Astrocyte of the cerebellum (primary cell): ENCODE results near the gene ELAVL2.

Experiments
- DNase-seq: peaks from one replicate; pipeline ENCODE4 v3.0.0-alpha.2; 2011; ENCODE audit warnings: low read depth
- H3K4me3 ChIP-seq: 2 replicates; pipeline ENCODE4 v1.5.1; 2011; ENCODE audit warnings: mild to moderate bottlenecking, low read depth, low read length, moderate library complexity
- in situ Hi-C: cut with HindIII; loops from 2 replicates; pipeline ENCODE4 v1.10.0; 2017; ENCODE audit warnings: low sequenced_read_pairs
- TF ChIP-seq, protein P1 (sequence below): IDR thresholded peaks from 2 replicates; pipeline ENCODE4 v1.5.1; 2012; ENCODE audit warnings: low read length, low read depth, moderate library complexity, mild to moderate bottlenecking; ENCODE audit errors: missing control alignments

The ELAVL2 gene

DNA sequence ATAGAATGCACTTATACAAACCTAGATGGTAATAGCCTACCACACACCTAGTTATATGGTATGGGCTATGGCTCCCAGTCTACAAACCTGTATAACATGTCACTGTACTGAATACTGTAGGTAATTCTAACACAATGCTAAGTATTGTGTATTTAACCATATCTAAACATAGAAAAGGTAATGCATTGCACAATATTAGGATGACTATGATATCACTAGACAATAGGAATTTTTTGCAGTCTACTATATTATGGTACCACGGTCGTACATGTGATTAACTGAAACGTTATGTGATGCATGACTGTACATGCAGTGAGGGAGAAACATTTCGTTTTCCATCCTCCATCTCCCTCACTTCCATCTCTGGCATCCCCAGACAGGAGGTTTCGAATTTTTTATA, 130.5 kb downstream of the ELAVL2 start:
- no peak overlapping the region for H3K4me3 ChIP-seq
- TF ChIP-seq, protein P1, sequence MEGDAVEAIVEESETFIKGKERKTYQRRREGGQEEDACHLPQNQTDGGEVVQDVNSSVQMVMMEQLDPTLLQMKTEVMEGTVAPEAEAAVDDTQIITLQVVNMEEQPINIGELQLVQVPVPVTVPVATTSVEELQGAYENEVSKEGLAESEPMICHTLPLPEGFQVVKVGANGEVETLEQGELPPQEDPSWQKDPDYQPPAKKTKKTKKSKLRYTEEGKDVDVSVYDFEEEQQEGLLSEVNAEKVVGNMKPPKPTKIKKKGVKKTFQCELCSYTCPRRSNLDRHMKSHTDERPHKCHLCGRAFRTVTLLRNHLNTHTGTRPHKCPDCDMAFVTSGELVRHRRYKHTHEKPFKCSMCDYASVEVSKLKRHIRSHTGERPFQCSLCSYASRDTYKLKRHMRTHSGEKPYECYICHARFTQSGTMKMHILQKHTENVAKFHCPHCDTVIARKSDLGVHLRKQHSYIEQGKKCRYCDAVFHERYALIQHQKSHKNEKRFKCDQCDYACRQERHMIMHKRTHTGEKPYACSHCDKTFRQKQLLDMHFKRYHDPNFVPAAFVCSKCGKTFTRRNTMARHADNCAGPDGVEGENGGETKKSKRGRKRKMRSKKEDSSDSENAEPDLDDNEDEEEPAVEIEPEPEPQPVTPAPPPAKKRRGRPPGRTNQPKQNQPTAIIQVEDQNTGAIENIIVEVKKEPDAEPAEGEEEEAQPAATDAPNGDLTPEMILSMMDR, result no peak
- in situ Hi-C loops, result no loop called here
- DNase-seq, result no peak

DNA sequence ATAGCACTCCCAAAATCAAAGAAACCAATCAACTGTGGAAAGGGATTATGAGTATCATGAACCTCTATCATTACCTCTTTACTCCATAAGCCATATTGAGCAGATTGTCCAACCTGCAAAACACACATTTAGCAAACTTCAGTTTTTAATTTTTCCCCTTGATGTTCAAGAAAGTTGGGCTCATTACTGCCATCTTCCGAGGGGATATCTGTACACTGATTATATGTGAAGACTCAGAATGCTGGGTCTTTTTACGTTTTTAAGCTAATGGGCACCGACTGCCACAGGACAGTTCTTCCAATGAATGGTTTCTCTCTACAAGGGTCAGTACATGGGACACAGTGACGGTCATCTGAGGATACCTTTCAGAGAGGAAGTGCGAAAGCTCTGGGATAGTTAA, 132.7 kb downstream of the ELAVL2 start:
- TF ChIP-seq, protein P1, result no peak
- no peak overlapping the region for H3K4me3 ChIP-seq
- in situ Hi-C loops, result no loop called here
- no peak for DNase-seq

DNA sequence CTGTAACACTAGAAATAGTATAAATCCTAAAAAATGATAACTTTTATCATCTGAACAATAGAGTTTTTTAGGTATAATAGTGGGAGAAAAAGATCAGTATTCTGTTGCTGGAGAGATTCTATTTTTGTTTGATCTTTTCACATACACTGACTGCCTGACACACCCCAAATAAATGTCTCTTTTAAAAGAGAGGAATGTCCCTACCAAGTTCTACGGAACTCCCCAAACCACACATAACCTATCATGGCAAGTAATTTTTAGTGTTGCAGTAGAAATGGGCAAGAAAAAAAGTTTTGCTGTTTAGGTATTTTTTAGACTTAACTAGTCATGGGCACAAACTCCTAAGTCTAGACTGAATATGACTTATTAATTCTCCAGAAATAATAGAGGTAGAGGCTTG, 139.1 kb downstream of the ELAVL2 start:
- no peak overlapping the region for H3K4me3 ChIP-seq
- in situ Hi-C loops, result no loop called here
- TF ChIP-seq, protein P1, result no peak

DNA sequence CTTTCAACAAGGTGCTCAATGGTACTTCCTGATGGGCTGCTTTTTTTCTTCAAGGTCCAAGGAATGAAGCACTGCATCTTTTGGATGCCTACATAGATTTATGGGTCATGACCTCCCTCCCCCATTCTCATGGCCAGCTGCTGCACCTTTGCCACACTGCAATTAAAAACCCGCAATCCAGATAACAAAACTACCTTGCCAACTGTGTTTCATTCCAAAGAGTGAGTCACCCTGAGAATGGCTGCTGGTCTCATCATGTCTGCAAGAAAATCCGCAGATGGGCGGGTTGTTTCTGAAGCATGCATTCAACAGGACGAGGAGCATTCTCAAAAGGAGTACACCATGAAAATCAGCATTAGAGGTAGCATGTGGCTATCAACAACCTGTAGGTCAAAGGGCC, 139.8 kb downstream of the ELAVL2 start:
- in situ Hi-C loops, result no loop called here
- DNase-seq, result peak; percentile 15
- H3K4me3 ChIP-seq, result no peak overlapping the region
- TF ChIP-seq, protein P1, result no peak

More for the DNA sequence above, 139.1 kb downstream of the ELAVL2 start:
- no peak for DNase-seq

DNA sequence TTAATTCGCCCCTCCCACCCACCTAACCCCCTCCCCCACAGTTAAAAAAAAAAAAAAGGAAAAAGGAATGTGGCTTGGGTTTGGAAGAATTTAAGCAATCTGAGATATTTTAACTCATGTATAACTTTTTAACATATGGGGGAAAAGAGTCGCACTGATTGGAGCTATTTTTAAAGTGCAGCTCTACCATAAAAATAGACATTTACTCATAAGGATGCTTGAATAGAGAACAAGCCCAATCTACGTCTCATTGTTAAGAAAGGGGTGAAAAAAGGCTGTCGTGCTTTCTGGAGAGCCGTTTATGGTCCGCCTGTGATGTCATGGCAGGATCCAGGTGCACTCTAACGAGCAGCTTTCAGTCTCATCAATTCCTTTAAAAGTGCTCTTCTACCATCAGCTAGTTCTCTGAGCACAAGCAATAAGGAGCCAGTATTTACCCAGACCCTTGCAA, 142.4 kb downstream of the ELAVL2 start:
- in situ Hi-C loops, result no loop called here
- no peak for DNase-seq
- TF ChIP-seq, protein P1, result no peak
- H3K4me3 ChIP-seq, result no peak overlapping the region

DNA sequence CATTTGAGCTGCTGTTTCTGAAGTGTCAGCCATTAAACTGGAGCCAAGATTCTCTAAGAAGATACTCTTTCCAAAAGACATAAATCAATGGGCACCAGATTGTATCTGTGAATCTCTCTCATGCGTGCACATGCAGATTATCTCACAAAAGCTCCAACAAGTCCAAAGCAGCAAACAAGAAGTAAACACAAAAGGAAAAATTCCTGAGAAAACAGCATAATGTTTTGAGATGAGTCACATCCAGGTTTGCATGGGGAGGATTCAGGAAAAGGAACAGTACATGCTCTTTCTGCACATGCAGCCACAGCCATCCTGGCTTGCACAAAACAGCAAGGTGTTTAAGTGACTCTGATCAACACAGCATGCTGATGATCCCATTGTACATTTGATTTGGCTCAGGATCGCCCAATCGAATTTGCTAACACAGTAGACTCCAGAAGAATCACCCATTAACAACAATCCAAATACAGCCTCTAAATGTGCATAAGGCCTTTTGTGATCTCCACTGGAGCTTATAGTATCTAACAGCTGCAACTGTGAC, 143.1 kb downstream of the ELAVL2 start:
- in situ Hi-C loops, result no loop called here
- H3K4me3 ChIP-seq, result no peak overlapping the region
- TF ChIP-seq, protein P1, result no peak
- no peak for DNase-seq

DNA sequence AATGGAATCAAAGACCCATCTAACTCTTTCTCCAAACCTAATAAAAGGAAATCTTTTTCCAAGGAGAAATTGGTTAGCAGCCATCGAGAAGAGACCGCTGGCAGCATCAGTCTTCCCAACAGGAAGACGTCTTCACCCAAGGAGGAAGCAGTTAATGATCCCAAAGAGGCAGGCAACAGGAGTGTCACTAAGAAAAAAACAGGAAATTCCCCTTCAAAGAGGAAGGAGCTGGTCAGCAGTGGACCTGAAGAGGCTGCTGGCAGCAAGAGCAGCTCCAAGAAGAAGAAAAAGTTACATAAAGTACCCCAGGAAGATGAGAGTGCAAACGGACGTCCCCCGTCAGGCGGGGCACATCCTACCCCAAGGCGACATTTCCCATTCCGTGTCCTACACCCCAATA, 143.7 kb downstream of the ELAVL2 start:
- DNase-seq, result no peak
- TF ChIP-seq, protein P1, result no peak
- in situ Hi-C loops, result no loop called here
- no peak overlapping the region for H3K4me3 ChIP-seq
